HEK293T (cell line): Measurements from ENCODE around the gene CREB5.

Source experiments
- BHLHE40 ChIP-seq: fragments of 450-650 bp; IDR thresholded peaks from 2 replicates; pipeline ENCODE4 v1.6.1; 2016; ENCODE audit warnings: mild to moderate bottlenecking, moderate library complexity, borderline replicate concordance
- CTBP1 ChIP-seq: fragments of 450-650 bp; IDR thresholded peaks from 2 replicates; pipeline ENCODE4 v1.6.1; 2016; ENCODE audit warnings: borderline replicate concordance
- ELF4 ChIP-seq: fragments of 450-650 bp; IDR thresholded peaks from 2 replicates; pipeline ENCODE4 v1.6.1; 2017; ENCODE audit warnings: antibody characterized with exemption
- FOXA1 ChIP-seq: fragments of 450-650 bp; IDR thresholded peaks from 2 replicates; pipeline ENCODE4 v1.6.1; 2016; ENCODE audit warnings: mild to moderate bottlenecking
- FOXK2 ChIP-seq: fragments of 450-650 bp; IDR thresholded peaks from 2 replicates; pipeline ENCODE4 v1.6.1; 2016; ENCODE audit warnings: mild to moderate bottlenecking
- HDGF ChIP-seq: fragments of 450-650 bp; IDR thresholded peaks from 2 replicates; pipeline ENCODE4 v1.6.1; 2017; ENCODE audit warnings: antibody characterized with exemption, borderline replicate concordance
- L3MBTL2 ChIP-seq: fragments of 450-650 bp; conservative IDR thresholded peaks from 2 replicates; pipeline ENCODE4 v1.6.1; 2016; ENCODE audit warnings: mild to moderate bottlenecking
- SP1 ChIP-seq: fragments of 450-650 bp; IDR thresholded peaks from 2 replicates; pipeline ENCODE4 v1.6.1; 2017
- ZNF384 ChIP-seq: fragments of 450-650 bp; IDR thresholded peaks from 2 replicates; pipeline ENCODE4 v1.6.1; 2016
- TF ChIP-seq, protein P1 (sequence below): fragments of 450-650 bp; IDR thresholded peaks from 2 replicates; pipeline ENCODE4 v1.6.1; 2016

DNA sequence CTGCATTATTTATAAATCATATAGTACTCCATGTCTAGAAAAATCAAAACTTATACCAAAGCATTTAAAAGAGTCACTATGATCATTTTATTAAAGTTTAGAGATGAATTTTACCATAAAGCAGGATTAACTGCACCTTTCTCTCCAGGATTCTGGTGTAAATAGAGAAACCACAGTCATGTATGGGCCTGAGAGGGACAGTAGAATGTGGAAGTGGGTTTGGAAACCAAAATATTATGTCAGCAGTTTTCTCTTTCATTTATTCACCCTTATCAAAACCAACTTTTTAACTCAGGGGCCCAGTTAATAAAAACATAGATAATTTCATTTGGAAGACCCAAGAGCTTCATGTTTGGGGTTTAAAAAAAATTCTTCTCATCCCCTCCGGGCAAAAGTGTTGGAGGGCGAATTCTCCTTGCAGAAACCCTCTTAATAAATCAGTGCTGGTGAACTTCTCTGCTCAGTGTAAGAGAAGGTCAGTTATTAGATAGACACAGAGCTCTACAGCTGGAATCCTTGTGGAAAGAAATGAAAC, 266.2 kb downstream of the CREB5 start:
- no peak for TF ChIP-seq ZNF384
- TF ChIP-seq, protein P1, sequence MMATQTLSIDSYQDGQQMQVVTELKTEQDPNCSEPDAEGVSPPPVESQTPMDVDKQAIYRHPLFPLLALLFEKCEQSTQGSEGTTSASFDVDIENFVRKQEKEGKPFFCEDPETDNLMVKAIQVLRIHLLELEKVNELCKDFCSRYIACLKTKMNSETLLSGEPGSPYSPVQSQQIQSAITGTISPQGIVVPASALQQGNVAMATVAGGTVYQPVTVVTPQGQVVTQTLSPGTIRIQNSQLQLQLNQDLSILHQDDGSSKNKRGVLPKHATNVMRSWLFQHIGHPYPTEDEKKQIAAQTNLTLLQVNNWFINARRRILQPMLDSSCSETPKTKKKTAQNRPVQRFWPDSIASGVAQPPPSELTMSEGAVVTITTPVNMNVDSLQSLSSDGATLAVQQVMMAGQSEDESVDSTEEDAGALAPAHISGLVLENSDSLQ = no peak
- no peak for TF ChIP-seq SP1
- TF ChIP-seq BHLHE40 = no peak
- no peak for TF ChIP-seq L3MBTL2
- TF ChIP-seq ELF4 = no peak
- no peak for TF ChIP-seq FOXK2
- no peak for TF ChIP-seq FOXA1
- no peak for TF ChIP-seq HDGF
- no peak for TF ChIP-seq CTBP1
